Globus pallidus (tissue), 1 donor: ENCODE data around the gene HSD17B4.
"Not testable (repeated sequence)": the region's sequence is repeated elsewhere in the genome, so short reads cannot be mapped to it uniquely, and the experiment has no call there.

Experiments
- DNase-seq: peaks from one replicate; pipeline ENCODE4 v3.0.0-alpha.2; 2015; ENCODE audit warnings: low spot score

The HSD17B4 gene

DNA sequence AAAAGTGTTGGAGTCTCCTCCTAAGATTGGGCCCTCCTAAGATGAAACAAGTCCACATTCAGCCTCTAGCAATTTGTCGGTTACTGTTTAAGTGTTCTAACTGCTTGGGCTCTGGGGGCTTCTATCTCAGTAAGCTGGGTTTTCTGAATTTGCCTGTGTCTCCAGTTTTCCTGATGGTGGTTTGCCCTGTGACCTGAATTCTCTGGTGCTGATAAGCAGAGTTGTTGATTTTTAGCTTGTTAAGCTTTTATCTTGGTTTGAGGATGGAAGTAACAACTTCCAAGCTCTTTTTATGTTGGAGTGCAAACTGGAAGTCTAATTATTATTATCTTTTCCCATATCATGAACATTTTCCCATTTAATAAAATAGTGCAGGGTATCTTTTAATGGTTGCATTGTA is 30.9 kb downstream of the HSD17B4 start:
- DNase-seq, result no peak

DNA sequence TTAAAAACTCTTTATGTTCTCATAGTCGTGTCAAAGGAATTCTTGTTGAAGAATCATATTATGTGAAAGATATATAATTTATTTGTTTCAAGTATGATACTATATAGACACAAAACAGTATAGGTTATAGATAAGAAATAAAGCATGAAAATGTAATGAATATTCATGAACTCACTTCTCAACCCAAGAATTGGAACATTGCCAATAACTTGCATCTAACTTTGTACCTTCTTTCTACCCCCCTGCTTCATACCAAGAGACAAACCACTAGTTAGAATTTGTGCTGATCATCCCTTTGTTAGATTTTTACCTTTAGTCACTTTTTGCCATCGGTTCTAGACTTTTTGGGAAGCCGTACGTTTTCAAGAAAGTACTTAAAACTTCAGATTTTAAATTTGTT is 32.6 kb downstream of the HSD17B4 start:
- no peak for DNase-seq

DNA sequence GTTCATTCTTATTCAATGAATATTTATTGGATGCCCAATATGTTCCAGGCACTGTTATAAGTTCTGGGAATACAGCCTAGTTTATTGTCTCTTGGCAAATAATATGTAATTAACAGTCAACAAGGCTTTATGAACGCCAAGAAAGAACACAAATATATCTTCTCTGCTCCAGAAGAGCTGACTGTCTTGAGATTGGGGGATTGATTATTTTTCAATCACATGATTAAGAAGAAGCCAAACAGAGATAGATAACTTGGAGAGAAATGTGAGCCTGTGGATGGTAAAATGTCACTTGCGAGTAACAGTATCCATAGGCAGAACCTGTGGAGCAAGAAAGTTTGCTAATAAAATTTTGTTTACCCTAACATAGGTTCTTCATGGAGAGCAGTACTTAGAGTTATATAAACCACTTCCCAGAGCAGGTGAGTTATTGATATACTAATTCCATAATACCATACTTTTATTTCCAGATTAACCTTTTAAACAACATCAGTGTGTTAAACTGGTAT is 49.4 kb downstream of the HSD17B4 start:
- no peak for DNase-seq

DNA sequence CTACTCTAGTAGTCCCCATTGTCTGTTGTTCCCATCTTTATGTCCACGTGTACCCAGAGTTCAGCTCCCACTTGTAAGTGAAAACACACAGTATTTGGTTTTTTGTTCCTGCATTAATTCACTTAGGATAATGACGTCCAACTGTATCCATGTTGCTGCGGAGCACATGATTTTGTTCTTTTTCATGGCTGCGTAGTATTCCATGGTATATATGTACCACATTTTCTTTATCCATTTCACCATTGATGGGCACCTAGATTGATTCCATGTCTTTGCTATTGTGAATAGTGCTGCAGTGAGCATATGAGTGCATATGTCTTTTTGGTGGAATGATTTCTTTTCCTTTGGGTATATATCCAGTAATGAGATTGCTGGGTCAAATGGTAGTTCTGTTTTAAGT is 51.6 kb downstream of the HSD17B4 start:
- DNase-seq, result not testable (repeated sequence)

DNA sequence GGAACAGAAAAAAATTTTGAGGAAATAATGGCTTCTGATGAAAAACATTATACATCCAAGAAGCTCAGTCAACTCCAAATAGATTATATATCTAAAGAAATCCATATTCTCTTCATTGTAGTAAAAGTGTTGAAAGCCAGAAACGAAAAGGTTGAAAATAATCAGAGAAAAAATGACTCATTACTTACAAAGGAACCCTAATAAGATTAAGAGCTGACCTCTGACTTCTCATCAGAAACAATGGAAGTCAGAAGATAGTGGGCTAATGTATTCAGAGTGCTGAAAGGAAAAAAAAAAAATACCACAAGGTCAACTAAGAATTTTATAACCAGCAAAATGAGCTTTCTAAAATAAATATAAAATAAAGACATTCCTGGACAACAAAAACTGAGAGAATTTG is 60.0 kb downstream of the HSD17B4 start:
- DNase-seq, result no peak

DNA sequence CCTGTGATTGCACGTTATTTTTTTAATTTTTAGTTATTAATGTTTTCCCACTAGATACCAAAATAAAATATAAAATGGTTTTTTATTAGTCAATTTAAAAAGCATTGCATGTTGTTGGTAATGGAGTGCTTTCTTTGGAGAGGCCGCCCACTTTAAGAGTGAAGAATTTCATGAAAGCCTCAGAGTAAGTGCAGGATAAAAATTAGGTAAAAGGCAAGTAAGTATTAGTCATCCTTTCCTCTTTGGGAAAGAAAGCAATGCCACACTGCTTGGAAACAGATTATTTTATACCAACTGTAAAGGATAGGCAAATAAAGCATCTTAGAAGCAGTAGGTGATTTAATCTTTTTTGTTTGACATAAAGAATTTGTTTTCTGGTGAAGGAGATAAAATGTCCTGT is 62.9 kb downstream of the HSD17B4 start:
- DNase-seq, result no peak

DNA sequence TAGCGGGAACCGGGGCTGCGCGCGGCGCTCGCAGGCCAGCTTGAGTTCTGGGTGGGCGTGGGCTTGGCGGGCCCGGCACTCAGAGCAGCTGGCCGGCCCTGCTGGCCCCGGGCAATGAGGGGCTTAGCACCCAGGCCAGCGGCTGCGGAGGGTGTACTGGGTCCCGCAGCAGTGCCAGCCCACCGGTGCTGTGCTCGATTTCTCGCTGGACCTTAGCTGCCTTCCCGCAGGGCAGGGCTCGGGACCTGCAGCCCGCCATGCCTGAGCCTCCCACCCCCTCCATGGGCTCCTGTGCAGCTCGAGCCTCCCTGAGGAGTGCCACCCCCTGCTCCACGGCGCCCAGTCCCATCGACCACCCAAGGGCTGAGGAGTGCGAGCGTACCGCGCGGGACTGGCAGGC is 64.8 kb downstream of the HSD17B4 start:
- not testable (repeated sequence) for DNase-seq

DNA sequence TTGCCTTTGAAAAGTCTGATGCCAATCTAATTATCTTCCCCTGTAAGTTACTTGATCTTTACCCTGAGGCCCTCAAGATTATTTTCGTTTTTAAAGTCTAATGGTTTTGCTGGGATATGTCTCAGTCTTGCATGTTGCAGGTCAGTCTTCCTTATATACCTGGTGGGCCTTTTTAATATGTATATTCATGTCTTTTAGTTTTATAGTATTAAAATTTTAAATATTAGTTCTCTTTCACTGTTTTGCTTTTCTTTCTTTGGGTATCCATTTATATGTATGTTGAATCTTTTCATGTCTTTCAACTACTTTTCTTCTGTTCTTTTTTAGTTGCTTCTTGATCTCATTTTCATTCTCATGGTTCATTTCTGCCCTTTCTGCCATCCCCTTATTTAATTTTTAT is 68.9 kb downstream of the HSD17B4 start:
- no peak for DNase-seq

DNA sequence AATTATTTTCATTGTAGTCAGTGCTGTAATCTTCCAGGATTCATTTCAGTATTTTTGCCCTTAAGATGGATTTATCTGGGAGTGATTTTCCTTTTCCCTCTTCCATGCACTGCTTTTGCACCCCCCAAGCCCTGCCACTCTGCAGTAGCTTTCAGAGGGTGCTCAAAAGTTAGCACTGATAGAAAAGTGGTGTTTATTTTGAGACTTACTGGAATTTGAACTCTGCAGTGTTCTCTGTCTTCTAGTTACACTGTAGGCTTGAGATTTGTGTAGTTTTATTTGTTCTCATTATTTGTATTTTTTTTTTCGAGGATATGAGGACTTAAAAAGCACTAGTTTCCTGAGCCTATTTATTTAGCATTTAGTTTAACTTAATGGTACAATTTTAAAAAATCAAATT is 70.5 kb downstream of the HSD17B4 start:
- DNase-seq, result no peak

DNA sequence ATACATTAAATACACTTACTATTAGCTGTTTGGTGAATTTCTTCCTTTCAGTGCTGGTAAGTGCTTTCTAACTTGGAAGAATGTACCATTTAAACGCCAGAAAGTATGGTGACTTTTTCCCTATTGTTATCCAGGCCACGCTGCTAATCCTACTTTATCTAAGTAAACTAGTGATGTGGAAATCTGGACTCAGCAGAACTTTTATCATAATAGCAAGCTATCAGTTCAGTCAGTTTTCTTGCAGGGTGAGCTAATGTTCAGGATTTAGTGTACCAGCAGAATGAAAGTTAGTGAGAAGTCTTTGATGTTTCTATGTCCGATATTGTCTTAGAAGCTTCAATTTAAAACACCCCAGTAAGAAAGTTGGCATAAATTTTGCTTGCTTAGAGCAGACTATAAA is 72.2 kb downstream of the HSD17B4 start:
- DNase-seq, result peak; percentile 21

DNA sequence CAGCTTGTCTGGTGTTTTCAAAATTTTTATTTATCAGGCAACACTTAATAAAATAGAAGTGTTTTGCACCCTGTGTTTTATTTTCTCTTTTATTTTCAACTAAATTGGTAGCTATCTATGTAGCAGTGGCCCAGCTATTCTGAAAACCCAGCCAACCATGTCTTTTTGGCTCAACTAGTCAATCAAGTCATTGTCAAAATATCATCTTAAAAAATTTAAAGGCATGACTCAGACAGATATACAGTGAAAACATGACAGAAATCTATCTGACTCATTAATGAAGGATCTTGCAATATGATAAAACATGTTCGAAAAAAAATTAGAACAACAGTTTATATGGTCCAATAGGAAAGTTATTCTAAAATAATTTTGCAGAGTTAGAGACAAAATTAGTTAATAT is 75.1 kb downstream of the HSD17B4 start:
- DNase-seq, result no peak

DNA sequence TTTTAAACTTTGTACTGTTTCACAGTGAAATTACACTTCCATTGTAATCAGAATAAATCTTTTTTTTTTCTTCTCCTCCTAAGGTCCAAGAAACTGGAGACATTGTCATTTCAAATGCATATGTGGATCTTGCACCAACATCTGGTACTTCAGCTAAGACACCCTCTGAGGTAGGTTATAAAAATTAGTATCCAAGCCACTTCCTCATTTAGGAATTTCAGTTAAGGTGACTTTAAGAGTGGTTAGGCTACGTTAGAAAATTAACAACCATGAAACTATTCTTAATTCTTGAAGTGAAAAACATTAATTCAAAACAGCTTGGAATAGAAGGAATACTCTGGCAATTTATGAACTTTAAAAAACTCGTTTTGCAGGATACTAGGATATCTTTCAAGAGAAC is 77.5 kb downstream of the HSD17B4 start:
- no peak for DNase-seq

DNA sequence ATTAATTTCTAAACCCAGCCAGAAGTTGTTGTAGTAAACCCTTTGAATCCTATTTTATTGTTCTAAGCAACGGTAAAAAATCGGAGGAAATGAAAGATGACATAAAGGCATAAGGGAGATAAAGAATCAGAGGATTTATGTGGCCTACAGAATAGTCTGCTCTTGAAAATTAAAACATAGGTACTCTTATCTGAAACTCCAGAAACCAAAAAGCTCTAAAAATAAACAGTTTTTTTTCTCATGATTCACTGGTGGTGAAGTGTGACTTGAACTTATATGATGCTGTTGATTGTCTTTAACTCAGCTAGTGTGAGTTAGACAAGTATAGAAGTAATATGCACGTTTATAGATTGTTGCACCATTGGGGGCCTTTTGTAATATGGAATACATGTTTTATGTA is 80.3 kb downstream of the HSD17B4 start:
- no peak for DNase-seq

DNA sequence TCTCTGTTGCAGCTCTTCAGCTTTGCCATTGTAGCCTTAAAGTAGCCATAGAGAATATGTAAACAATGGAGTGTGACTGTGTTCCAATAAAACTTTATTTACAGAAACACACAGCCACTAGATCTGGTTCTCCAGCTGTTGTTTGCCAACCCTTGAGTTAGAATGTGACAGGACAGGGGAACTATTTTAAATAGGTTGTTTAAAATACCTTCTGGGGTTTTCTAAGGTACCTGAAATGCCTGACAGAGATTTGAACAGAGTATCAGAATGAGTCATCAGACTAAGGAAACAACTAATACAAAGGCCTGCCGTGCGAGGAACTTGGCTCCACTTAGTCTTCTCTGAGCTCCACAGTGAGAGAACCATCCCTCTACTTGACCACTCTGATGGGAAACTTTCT is 85.4 kb downstream of the HSD17B4 start:
- no peak for DNase-seq

DNA sequence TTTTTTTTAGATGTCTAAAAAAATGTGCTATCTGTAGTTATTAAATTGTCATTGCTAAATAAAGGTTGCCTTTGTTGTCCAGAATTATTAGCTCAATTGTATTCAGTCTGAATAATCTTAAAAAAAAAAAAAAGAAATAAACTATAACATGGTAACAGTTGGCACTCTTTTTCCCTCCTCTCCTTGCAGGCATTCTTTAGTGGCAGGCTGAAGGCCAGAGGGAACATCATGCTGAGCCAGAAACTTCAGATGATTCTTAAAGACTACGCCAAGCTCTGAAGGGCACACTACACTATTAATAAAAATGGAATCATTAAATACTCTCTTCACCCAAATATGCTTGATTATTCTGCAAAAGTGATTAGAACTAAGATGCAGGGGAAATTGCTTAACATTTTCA is 89.4 kb downstream of the HSD17B4 start:
- peak; percentile 37 for DNase-seq

DNA sequence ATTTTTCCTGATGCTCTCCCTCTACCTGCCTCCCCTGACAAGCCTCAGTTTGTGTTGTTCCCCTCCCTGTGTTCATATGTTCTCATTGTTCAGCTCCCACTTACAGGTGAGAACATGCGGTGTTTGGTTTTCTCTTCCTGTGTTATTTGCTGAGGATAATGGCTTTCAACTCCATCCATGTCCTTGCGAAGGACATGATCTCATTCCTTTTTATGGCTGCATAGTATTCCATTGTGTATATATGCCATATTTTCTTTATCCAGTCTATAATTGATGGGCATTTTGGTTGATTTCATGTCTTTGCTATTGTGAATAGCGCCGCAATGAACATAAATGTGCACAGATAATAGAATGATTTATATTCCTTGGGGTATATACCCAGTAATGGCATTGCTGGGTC is 99.5 kb downstream of the HSD17B4 start:
- DNase-seq, result no peak

DNA sequence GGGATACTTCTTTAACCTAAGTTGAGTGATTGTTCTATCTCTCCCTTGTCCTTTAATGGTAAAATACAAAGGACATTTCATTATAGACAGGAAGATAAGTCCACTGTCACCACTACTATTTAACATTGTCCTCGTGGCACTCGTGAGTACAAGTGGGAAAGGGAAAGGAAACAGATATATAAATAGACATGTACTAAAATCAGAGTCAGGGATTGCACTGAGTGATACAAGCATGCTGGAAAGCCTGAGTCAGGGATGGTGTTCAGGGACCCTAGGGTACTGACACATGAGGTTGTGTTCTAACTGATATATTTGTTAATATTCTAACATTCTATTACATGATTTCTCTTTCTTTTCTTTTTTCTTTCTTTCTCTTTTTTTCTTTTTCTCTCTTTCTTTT is 102.3 kb downstream of the HSD17B4 start:
- DNase-seq, result no peak

DNA sequence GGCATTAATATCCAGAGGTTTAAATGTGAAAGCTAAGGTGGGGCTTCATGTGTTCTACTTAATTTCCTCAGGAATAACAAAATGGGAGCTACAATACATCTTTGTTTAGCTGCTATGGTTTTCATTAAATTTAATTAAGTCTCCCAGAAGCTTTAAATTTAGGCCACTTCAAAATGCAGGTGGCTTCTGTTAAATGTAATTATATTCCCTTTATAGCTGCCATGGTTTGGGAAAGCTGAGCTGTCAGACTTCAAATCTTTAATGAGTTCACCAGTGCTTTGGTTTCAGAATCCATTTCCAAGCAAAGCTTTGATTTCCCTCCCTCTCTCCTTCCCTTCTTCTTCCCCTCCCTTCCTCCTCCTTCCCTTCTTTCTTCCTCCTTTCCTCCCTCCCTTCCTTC is 118.6 kb downstream of the HSD17B4 start:
- DNase-seq, result no peak

DNA sequence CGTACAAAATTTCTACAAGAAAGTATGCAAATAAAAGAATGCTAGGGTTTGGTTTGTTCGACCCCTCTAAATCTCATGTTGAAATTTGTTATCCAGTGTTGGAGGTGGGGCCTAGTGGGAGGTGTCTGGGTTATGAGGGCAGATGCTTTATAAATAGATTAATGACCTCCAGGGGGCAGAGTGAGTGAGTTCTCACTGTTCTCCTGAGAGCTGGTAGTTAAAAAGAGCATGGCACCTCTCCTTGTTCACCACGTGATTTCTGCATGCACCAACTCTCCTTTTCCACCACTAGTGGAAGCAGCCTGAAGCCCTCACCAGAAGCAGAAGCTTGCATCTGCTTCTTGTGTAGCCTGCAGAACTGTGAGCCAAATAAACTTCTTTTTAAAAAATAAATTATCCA is 126.6 kb downstream of the HSD17B4 start:
- no peak for DNase-seq

DNA sequence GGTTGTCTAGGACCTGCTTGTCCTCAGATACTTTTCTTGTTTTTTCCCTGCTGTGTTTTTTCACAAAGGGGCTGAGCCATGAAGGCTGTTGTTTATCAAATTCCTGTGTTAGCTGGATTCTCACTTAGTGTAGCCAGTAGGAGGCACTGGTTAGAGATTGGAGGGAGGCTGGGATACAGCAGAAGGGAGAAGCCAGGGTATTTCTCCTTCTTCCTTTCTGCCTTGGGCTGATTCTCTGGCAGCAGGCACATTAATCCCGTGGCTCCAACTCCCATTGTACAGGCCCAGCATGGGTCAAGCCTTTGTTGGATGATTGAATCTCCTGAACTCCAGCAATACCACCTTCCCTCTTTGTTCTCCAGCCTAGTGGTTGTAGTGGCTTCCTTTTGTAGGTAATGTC is 130.7 kb downstream of the HSD17B4 start:
- DNase-seq, result no peak

DNA sequence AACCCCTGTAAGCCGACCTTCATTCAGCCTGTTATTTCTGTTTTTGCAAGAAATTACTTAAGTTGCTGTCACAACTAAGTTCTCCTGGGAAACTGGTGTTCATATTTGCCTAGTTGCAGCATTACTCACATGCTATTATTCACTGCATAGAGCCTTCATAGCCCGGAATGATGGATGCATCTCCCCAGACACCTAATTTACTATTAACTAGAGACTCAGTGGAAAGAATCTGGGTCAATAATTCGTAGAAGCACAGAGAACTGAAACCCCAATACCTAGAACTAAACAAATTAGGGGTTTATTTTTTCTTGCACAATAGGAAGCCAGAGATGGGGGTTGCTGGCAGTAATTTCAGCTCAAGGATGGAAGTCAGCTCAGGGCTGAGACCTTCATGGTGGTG is 131.4 kb downstream of the HSD17B4 start:
- DNase-seq, result no peak
